GM12878 (cell line): Measurements from ENCODE around the gene CFAP157. TPM values are rescaled to one million over a fixed set of nuclear protein-coding genes. Genes with fewer than 3 reads are reported as not detected.

Experiments used
- ATAC-seq: fragments of 200-7000 bp; cut with Tn5 transposase; 3 replicates; pipeline ENCODE4 v1.9.1; 2020; ENCODE audit warnings: mild to moderate bottlenecking, moderate library complexity
- BruUV-seq: library from RNA; stranded (reverse); fragments of 400-500 nt; replicated peaks from 2 replicates; lab custom pipeline; 2021; lab: Mats Ljungman, UMichigan
- CTCF ChIA-PET: fragments of 300-600 bp; sonication (Branson Sonifier 250); formaldehyde crosslinking; extraction: SDS; loops from one replicate; lab custom pipeline; 2021; ENCODE audit warnings: inconsistent platforms; lab: Yijun Ruan, JAX
- POLR2A ChIA-PET: fragments of 350-600 bp; formaldehyde crosslinking; extraction: SDS; loops from one replicate; lab custom pipeline; 2021; ENCODE audit warnings: inconsistent platforms; lab: Charles Lee
- RAD21 ChIA-PET: fragments of 300-600 bp; sonication (Branson Sonifier 250); formaldehyde crosslinking; loops from one replicate; lab custom pipeline; 2023; ENCODE audit warnings: antibody characterized with exemption; ENCODE audit not compliant: unreplicated experiment; lab: Charles Lee
- SMC1A ChIA-PET: fragments of 300-600 bp; sonication (Branson Sonifier 250); formaldehyde crosslinking; loops from one replicate; lab custom pipeline; 2023; ENCODE audit not compliant: unreplicated experiment, uncharacterized antibody; lab: Charles Lee
- DNase-seq: peaks from one replicate; pipeline ENCODE4 v3.0.0-alpha.2; 2011; ENCODE audit warnings: low read depth, low spot score
- FAIRE-seq: peaks from 3 replicates; lab custom pipeline; 2011; peaks lifted over from hg19 to GRCh38; lab: Jason Lieb, UNC
- H2AFZ ChIP-seq: 2 replicates; pipeline ENCODE4 v1.6.0; 2011; ENCODE audit warnings: low read depth, low read length, control low read depth; ENCODE audit not compliant: control insufficient read depth
- H3K27ac ChIP-seq: 2 replicates; pipeline ENCODE4 v1.5.1; 2011; ENCODE audit warnings: control low read depth; ENCODE audit not compliant: control insufficient read depth, insufficient read depth
- H3K27me3 ChIP-seq, 2 experiments: replicated peaks in 1 of 2; 2 replicates each; pipeline versions ENCODE4 v1.6.0 to v1.6.1; 2011; ENCODE audit warnings: low read length in 1 of 2; ENCODE audit not compliant: control insufficient read depth in 2 of 2, insufficient read depth in 2 of 2
- H3K36me3 ChIP-seq, 2 experiments: 2 replicates each; pipeline ENCODE4 v1.5.1; 2011; ENCODE audit warnings: low read length in 1 of 2; ENCODE audit not compliant: control insufficient read depth in 2 of 2, insufficient read depth in 2 of 2
- H3K4me1 ChIP-seq: 2 replicates; pipeline ENCODE4 v1.6.1; 2011; ENCODE audit warnings: mild to moderate bottlenecking, low read length, moderate library complexity, mixed read lengths; ENCODE audit not compliant: control insufficient read depth, insufficient read depth
- H3K4me2 ChIP-seq: 2 replicates; pipeline ENCODE4 v1.6.0; 2011; ENCODE audit warnings: control low read depth; ENCODE audit not compliant: control insufficient read depth, insufficient read depth
- H3K4me3 ChIP-seq: fragments of 200-600 bp; sonication (generic); 2 replicates; pipeline ENCODE4 v1.5.1; 2016
- H3K79me2 ChIP-seq: 2 replicates; pipeline ENCODE4 v1.6.0; 2011; ENCODE audit warnings: low read length; ENCODE audit not compliant: control insufficient read depth, insufficient read depth
- H3K9ac ChIP-seq: 2 replicates; pipeline ENCODE4 v1.8.0; 2011; ENCODE audit warnings: low read length, control low read depth, mixed read lengths; ENCODE audit not compliant: control insufficient read depth, insufficient read depth
- H3K9me3 ChIP-seq: replicated peaks from 3 replicates; pipeline ENCODE4 v1.5.1; 2011; ENCODE audit warnings: mild to moderate bottlenecking, low read length; ENCODE audit not compliant: control insufficient read depth, insufficient read depth
- H4K20me1 ChIP-seq: 2 replicates; pipeline ENCODE4 v1.6.0; 2011; ENCODE audit not compliant: control insufficient read depth, insufficient read depth
- BCLAF1 ChIP-seq: fragments of 450-650 bp; IDR thresholded peaks from 2 replicates; pipeline ENCODE4 v1.6.1; 2017; ENCODE audit warnings: antibody characterized with exemption, mild to moderate bottlenecking, moderate library complexity
- HCFC1 ChIP-seq: fragments of 150-350 bp; IDR thresholded peaks from 2 replicates; pipeline ENCODE4 v1.6.1; 2014; ENCODE audit warnings: low read length
- NKRF ChIP-seq: fragments of 450-650 bp; conservative IDR thresholded peaks from 2 replicates; pipeline ENCODE4 v1.6.1; 2017; ENCODE audit warnings: mild to moderate bottlenecking, moderate library complexity
- RUNX3 ChIP-seq: IDR thresholded peaks from 2 replicates; pipeline ENCODE4 v1.6.1; 2012; ENCODE audit warnings: low read length, inconsistent platforms
- SIX5 ChIP-seq: IDR thresholded peaks from 2 replicates; pipeline ENCODE4 v1.6.1; 2011; ENCODE audit warnings: mild to moderate bottlenecking, low read depth, low read length, moderate library complexity; ENCODE audit not compliant: severe bottlenecking
- STAT1 ChIP-seq: fragments of 450-650 bp; conservative IDR thresholded peaks from 2 replicates; pipeline ENCODE4 v1.6.1; 2014; ENCODE audit warnings: antibody characterized with exemption, mild to moderate bottlenecking
- TCF12 ChIP-seq: IDR thresholded peaks from 2 replicates; pipeline ENCODE4 v1.6.1; 2011; ENCODE audit warnings: low read depth, mild to moderate bottlenecking, low read length
- ZNF207 ChIP-seq: fragments of 450-650 bp; IDR thresholded peaks from 2 replicates; pipeline ENCODE4 v1.6.1; 2014; ENCODE audit warnings: antibody characterized with exemption, mild to moderate bottlenecking, borderline replicate concordance
- WGBS: methylation state at CpG from one replicate; pipeline ENCODE4 v1.1.6; 2016; ENCODE audit warnings: low lambda C conversion rate; ENCODE audit not compliant: insufficient replicate concordance, insufficient coverage; ENCODE audit errors: missing lambda C conversion rate; 5-methylcytosine and 5-hydroxymethylcytosine counted together
- in situ Hi-C: fragments of 300-500 bp; cut with MboI; formaldehyde crosslinking; loops from 9 replicates; pipeline ENCODE4 v1.14.3; 2018; ENCODE audit warnings: mixed read lengths
- intact Hi-C: fragments of 100-400 bp; cut with micrococcal nuclease; formaldehyde crosslinking; loops from one replicate; pipeline ENCODE4 v1.14.2; 2022; ENCODE audit not compliant: unreplicated experiment
- polyA plus RNA-seq, 11 experiments: library from polyadenylated mRNA; depleted of rRNA in 4 of 11; unstranded in 6 of 11; stranded (reverse) in 5 of 11; fragments of >200 nt; fragmentation: Nextera tagmentation in 4 of 11; fragmentation: Illumina TruSeq in 1 of 11; extraction: Ambion mirVana in 4 of 11; extraction: Trizol in 1 of 11; gene quantifications; 1 replicate in 1 of 11; 2 replicates in 10 of 11; pipeline versions ENCODE4 v1.2.1 to v1.2.3, GENCODE V29; 2011 to 2016; ENCODE audit warnings: inconsistent platforms in 2 of 11, missing spikeins in 2 of 11, low read depth in 1 of 11
- total RNA-seq, 4 experiments: library from RNA; depleted of rRNA in 3 of 4; stranded (reverse); fragments of >200 nt in 3 of 4; fragmentation: Illumina TruSeq in 1 of 4; extraction: Trizol in 1 of 4; gene quantifications; 2 replicates each; pipeline versions ENCODE4 v1.2.1 to v1.2.3, GENCODE V29; 2013 to 2021
- TF ChIP-seq, protein P1 (sequence below): fragments of 150-350 bp; IDR thresholded peaks from 2 replicates; pipeline ENCODE4 v1.6.1; 2016; ENCODE audit warnings: low read depth, low read length
- TF ChIP-seq, protein P2 (sequence below): fragments of 450-650 bp; IDR thresholded peaks from 2 replicates; pipeline ENCODE4 v1.6.1; 2017; ENCODE audit warnings: borderline replicate concordance

CFAP157 gene
- total and polyA plus RNA-seq, 10 of the 15 experiments (the other 5 are each of a cell fraction or from before 2014, with no cell fraction given) = 0.08 to 0.72 TPM; not detected in 8

DNA sequence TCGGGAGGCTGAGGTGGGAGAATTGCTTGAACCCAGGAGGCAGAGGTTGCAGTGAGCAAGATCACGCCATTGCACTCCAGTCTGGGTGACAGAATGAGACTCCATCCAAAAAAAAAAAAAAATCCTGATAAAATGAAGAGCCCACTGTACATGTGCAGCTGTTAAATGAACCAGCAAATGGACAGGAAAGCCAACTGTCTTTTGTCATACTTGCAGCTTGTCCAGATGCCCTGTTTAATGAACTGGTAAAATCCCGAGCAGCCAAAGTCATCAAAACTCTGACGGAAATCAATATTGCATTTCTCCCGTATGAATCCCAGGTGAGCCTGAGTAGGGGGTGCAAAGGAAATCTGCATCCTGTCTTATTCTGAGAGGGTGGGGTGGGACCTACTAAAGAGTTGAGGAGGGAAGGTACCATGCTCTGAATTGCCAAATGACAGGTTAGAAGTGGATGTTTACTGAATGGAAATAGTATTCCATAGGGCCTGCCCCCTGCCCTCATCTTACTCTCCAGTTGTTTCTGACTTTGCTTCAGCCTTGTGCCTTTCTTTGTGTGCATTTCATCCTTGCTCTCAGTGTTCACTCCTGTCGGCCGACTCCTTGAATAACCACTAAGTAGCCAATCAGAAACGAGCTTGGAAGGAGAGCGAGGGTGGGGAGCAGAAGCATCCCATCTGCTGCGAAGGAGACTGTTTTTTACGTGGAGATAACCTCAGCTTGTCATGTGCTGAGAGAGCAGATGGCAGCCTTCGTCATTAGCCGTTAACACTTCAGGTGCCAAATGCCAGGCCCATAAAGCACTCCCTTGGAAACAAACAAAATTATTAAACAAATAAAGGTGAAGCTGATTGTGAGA lies 45.7 kb upstream of the CFAP157 start (continued):
- no peak for TF ChIP-seq BCLAF1
- no peak for TF ChIP-seq RUNX3
- no peak for TF ChIP-seq SIX5
- no peak for TF ChIP-seq HCFC1
- TF ChIP-seq NKRF = no peak

GRCh38 chr9:127662617-127663016 lies 44.2 kb upstream of the CFAP157 start:
- POLR2A ChIA-PET = no interaction called here
- Histone ChIP-seq H3K27ac (no peak overlapping the region), H3K4me1 (no peaks in the 10 kb centered on the region), H3K36me3 (no peaks in the 10 kb centered on the region), H3K9ac (no peak overlapping the region), H3K9me3 (no peaks in the 10 kb centered on the region), H3K4me3 (no peak overlapping the region), H2AFZ (no peak overlapping the region), H3K27me3 (peaks cover 5 to 6% of the 10 kb centered on the region in 2 experiments; a peak in 2 of 4 replicates), H3K4me2 (no peak overlapping the region), H4K20me1 (no peaks in the 10 kb centered on the region), H3K79me2 (no peaks in the 10 kb centered on the region)
- RAD21 ChIA-PET = no interaction called here
- 0% methylated on average over 1 of the region's 1 CpG for WGBS
- ATAC-seq (no peak), DNase-seq (no peak), FAIRE-seq (no peak)
- intact Hi-C loops = no loop called here
- BruUV-seq = no TSS peak
- CTCF ChIA-PET = no interaction called here
- in situ Hi-C loops = no loop called here
- SMC1A ChIA-PET = no interaction called here
- TF ChIP-seq STAT1 (no peak), TCF12 (no peak), SIX5 (no peak), ZNF207 (no peak)
- TF ChIP-seq, protein P1, sequence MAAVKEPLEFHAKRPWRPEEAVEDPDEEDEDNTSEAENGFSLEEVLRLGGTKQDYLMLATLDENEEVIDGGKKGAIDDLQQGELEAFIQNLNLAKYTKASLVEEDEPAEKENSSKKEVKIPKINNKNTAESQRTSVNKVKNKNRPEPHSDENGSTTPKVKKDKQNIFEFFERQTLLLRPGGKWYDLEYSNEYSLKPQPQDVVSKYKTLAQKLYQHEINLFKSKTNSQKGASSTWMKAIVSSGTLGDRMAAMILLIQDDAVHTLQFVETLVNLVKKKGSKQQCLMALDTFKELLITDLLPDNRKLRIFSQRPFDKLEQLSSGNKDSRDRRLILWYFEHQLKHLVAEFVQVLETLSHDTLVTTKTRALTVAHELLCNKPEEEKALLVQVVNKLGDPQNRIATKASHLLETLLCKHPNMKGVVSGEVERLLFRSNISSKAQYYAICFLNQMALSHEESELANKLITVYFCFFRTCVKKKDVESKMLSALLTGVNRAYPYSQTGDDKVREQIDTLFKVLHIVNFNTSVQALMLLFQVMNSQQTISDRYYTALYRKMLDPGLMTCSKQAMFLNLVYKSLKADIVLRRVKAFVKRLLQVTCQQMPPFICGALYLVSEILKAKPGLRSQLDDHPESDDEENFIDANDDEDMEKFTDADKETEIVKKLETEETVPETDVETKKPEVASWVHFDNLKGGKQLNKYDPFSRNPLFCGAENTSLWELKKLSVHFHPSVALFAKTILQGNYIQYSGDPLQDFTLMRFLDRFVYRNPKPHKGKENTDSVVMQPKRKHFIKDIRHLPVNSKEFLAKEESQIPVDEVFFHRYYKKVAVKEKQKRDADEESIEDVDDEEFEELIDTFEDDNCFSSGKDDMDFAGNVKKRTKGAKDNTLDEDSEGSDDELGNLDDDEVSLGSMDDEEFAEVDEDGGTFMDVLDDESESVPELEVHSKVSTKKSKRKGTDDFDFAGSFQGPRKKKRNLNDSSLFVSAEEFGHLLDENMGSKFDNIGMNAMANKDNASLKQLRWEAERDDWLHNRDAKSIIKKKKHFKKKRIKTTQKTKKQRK = no peak
- TF ChIP-seq, protein P2, sequence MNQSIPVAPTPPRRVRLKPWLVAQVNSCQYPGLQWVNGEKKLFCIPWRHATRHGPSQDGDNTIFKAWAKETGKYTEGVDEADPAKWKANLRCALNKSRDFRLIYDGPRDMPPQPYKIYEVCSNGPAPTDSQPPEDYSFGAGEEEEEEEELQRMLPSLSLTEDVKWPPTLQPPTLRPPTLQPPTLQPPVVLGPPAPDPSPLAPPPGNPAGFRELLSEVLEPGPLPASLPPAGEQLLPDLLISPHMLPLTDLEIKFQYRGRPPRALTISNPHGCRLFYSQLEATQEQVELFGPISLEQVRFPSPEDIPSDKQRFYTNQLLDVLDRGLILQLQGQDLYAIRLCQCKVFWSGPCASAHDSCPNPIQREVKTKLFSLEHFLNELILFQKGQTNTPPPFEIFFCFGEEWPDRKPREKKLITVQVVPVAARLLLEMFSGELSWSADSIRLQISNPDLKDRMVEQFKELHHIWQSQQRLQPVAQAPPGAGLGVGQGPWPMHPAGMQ = no peak
